Fibroblast of the aortic adventitia (primary cell): ENCODE data around the gene YTHDF1. TPM values are rescaled to one million over a fixed set of nuclear protein-coding genes. Genes with fewer than 3 reads are reported as not detected.

Experiments
- DNase-seq: peaks from one replicate; pipeline ENCODE4 v3.0.0-alpha.2; 2010; ENCODE audit warnings: low read depth
- H3K4me3 ChIP-seq: 2 replicates; pipeline ENCODE4 v1.5.1; 2011; ENCODE audit warnings: low read depth, mild to moderate bottlenecking, control low read depth, low read length, moderate library complexity
- total RNA-seq: library from RNA; depleted of rRNA; stranded (reverse); fragments of >200 nt; gene quantifications from 2 replicates; pipeline ENCODE4 v1.2.3, GENCODE V29; 2012; ENCODE audit warnings: low replicate concordance
- TF ChIP-seq, protein P1 (sequence below): IDR thresholded peaks from 2 replicates; pipeline ENCODE4 v1.5.1; 2011; ENCODE audit warnings: mild to moderate bottlenecking, low read length, control low read depth, inconsistent platforms; ENCODE audit not compliant: insufficient read depth

The YTHDF1 gene
- total RNA-seq, 1 donor, result 24.8 TPM

DNA sequence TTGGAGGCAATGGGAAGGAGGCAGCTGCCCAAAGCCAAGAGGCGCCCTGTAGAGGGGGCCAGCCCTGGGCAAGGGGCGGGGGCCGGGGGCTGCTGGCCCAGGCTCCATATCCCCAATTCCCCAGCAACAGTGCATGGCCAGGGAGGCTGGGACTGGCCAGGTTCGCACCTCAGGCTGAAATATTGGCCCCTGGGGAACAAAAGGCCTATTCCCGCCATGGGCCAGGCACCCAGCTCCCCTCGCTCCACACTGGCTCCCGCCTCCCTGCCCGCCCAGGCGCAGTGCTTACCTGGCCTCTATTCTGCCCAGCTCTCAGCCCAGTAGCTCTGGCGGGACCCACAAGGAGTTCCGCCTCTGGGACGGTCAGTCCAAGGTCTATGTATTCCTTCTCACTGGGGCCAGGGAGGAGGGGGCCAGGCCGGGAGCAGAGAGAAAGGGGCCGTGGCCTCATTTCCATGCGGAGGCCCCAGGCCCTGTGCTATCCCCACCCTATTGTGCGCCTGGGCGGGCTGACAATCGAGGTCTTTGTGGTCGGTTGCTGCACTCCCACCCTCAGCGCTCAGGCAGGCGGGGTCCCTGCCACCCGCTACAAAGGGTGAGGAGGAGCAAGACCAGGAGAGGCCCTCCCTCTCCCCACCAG lies 42.3 kb downstream of the YTHDF1 start:
- H3K4me3 ChIP-seq, result no peak overlapping the region
- no peak for DNase-seq
- TF ChIP-seq, protein P1, sequence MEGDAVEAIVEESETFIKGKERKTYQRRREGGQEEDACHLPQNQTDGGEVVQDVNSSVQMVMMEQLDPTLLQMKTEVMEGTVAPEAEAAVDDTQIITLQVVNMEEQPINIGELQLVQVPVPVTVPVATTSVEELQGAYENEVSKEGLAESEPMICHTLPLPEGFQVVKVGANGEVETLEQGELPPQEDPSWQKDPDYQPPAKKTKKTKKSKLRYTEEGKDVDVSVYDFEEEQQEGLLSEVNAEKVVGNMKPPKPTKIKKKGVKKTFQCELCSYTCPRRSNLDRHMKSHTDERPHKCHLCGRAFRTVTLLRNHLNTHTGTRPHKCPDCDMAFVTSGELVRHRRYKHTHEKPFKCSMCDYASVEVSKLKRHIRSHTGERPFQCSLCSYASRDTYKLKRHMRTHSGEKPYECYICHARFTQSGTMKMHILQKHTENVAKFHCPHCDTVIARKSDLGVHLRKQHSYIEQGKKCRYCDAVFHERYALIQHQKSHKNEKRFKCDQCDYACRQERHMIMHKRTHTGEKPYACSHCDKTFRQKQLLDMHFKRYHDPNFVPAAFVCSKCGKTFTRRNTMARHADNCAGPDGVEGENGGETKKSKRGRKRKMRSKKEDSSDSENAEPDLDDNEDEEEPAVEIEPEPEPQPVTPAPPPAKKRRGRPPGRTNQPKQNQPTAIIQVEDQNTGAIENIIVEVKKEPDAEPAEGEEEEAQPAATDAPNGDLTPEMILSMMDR, result no peak

DNA sequence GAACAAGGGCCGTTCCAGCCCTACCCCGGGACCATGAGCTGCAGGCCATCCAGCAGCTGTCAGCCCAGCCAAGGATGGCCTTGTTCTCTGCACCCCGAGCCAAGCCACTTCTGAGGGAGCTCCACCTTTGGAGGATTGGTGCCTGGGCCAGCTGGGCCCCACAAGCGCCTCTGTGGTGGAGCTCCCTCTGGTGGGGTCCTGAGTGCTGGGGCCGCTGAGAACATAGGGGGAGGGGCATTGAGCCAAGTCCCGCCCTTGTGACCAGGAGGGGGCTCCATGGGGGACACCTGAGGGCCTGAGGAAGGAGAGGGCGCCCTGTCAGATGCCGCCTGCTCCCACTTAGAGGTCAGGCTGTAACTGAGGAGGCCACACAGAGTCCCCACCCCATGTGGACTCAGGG lies 43.2 kb downstream of the YTHDF1 start:
- TF ChIP-seq, protein P1, result no peak
- H3K4me3 ChIP-seq, result no peak overlapping the region
- no peak for DNase-seq

DNA sequence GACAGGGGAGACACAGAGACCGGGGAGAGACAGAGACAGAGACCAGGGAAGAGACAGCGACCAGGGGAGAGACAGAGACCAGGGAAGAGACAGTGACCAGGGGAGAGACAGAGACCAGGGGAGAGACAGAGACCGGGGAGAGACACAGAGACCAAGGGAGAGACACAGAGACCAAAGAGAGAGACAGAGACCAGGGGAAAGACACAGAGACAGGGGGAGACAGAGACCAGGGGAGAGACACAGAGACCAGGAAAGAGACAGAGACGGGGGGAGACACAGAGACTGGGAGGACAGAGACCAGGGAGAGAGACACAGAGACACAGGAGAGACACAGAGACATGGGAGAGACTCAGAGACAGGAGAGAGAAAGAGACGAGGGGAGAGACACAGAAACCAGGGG lies 43.9 kb downstream of the YTHDF1 start:
- no peak for DNase-seq
- no peak overlapping the region for H3K4me3 ChIP-seq
- TF ChIP-seq, protein P1, result no peak

DNA sequence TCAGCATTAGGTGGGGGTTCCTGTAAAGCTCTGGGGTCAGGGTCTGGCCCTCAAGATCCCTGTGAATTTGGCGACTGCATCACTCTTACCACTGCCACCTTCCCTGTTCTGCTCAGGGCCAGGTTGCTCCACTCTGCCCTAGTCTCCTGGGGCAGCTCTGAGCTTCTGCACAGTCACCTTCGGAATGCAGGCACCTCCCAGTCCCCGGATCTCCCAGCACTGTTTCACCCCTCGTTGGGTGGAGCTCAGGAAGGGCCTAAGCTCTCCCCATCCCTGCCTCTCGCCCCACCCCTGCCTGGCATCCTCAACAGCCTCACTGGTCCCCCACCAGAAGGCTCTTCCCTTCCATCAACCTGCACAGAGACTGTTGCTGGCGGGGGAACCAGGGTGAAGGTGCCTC lies 46.2 kb downstream of the YTHDF1 start:
- no peak overlapping the region for H3K4me3 ChIP-seq
- no peak for DNase-seq
- TF ChIP-seq, protein P1, result no peak

DNA sequence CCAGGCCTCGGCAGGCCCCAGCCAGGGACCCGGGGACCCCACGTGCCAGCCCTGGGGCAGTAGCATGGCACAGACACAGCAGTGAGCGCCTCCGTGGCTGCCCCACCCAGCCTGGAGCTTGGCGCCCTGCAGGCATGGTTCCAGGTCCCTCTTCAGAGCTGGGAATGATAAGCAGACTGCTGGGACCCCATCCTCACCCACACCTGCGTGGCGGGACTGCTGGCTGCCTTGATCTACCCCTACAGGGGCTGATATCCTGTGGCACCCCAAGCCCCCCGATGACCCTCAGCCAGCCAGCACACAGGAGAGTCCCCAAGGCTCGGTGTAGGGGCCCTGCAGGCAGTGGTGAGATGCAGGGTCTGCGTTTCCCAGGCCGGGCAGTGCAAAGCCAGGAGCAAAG lies 47.1 kb downstream of the YTHDF1 start:
- no peak for DNase-seq
- TF ChIP-seq, protein P1, result no peak
- H3K4me3 ChIP-seq, result no peak overlapping the region

DNA sequence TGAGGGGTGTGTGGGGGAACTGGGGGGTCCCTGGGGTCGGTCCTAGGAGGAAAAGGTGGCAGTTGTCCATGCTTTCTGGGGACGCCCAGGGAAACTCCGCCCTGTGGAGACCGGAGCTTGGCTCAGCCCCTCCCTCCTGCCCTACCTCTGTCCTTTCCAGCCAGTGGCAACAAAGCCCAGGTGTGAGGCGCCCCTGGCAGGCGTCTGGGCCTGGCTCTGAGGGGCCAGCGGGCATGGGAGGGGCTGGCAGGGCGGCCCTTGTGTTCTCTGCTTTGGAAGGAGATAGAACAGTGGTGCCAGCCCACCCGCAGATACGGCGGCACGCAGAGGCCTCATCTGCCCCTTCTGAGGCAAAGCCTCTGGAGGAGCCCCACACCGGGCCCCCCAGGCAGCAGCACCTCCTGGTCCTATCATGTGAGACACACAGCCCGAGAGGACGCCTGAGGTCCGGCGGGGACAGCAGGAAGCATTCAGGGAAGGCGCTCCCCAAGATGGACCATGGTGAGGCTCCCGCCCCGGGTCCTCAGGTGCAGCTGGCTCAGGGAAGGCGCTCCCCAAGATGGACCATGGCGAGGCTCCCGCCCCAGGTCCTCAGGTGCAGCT lies 47.9 kb downstream of the YTHDF1 start:
- no peak overlapping the region for H3K4me3 ChIP-seq
- TF ChIP-seq, protein P1, result no peak
- DNase-seq, result no peak
